ENCODE results near the gene SIGMAR1.
"Not testable (repeated sequence)": the region's sequence is repeated elsewhere in the genome, so short reads cannot be mapped to it uniquely, and the experiment has no call there.

The SIGMAR1 gene

GRCh38 chr9:34642679-34643078 is 5.1 kb upstream of the SIGMAR1 start:
- no peaks in the 10 kb centered on the region for H3K36me3 ChIP-seq (ENCODE audit: control insufficient read depth in 1 of 2, insufficient read depth in 2 of 2, low read depth in 1 of 2, low read length in 2 of 2)
- H3K4ac ChIP-seq (ENCODE audit: low read depth in 1 of 2, low read length in 2 of 2) = no peak overlapping the region
- H2AFZ ChIP-seq (ENCODE audit: low read depth, low read length) = no peak overlapping the region
- no peak overlapping the region for H2BK12ac ChIP-seq (ENCODE audit: low read length in 2 of 2)
- H4K8ac ChIP-seq (ENCODE audit: low read length) = no peak overlapping the region
- no peak overlapping the region for H3K27ac ChIP-seq (ENCODE audit: low read length, poor library complexity, severe bottlenecking)
- H2BK120ac ChIP-seq (ENCODE audit: low read depth, low read length) = no peak overlapping the region
- H3K23ac ChIP-seq (ENCODE audit: low read length in 2 of 2) = no peak overlapping the region
- H3K4me2 ChIP-seq (ENCODE audit: low read length, poor library complexity, severe bottlenecking) = no peak overlapping the region
- no peak overlapping the region for H4K91ac ChIP-seq (ENCODE audit: low read length)
- H3K14ac ChIP-seq (ENCODE audit: low read length in 2 of 2) = no peak overlapping the region
- no peaks in the 10 kb centered on the region for H3K9me3 ChIP-seq (ENCODE audit: control insufficient read depth, low read length)
- H2AK5ac ChIP-seq (ENCODE audit: low read length, severe bottlenecking) = no peak overlapping the region
- no peak for DNase-seq
- peaks cover 14% of the 10 kb centered on the region for H3K4me1 ChIP-seq (ENCODE audit: control insufficient read depth, insufficient read depth, low read depth, low read length)
- WGBS = 89% methylated on average over 1 of the region's 1 CpG
- H2BK15ac ChIP-seq (ENCODE audit: low read depth, poor library complexity, severe bottlenecking) = no peak overlapping the region
- no peak overlapping the region for H3K9ac ChIP-seq (ENCODE audit: low read length)
- H3K4me3 ChIP-seq (ENCODE audit: insufficient read depth in 1 of 2, low read depth in 1 of 2, low read length in 2 of 2) = no peak overlapping the region
- H3K79me1 ChIP-seq (replicated peaks; ENCODE audit: low read length, poor library complexity, severe bottlenecking) = peaks cover 3% of the 10 kb centered on the region
- no peak overlapping the region for H3K18ac ChIP-seq (ENCODE audit: low read depth in 1 of 2, low read length in 2 of 2)
- no peaks in the 10 kb centered on the region for H3K27me3 ChIP-seq (ENCODE audit: control insufficient read depth in 1 of 2, insufficient read depth in 1 of 2, low read length in 2 of 2)
- H2BK5ac ChIP-seq (ENCODE audit: low read depth, low read length, poor library complexity, severe bottlenecking) = no peak overlapping the region

DNA sequence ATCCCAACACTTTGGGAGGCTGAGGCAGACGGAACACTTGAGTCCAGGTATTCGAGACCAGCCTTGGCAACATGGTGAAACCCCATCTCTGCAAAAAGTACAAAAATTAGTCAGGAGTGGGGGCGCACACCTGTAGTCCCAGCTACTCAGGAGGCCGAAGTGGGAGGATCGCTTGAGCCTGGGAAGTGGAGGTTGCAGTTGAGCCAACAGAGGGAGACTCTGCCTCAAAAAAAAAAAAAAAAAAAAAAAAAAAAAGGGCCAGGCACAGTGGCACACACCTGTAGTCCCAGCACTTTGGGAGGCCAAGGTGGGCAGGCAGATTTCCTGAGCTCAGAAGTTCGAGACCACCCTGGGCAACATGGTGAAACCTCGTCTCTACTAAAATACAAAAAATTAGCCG is 1.7 kb upstream of the SIGMAR1 start:
- H2BK5ac ChIP-seq (ENCODE audit: low read depth, low read length, poor library complexity, severe bottlenecking); DNase-seq; H3K9me3 ChIP-seq (ENCODE audit: control insufficient read depth, low read length); H3K4ac ChIP-seq (ENCODE audit: low read depth in 1 of 2, low read length in 2 of 2); H4K8ac ChIP-seq (ENCODE audit: low read length); H3K27ac ChIP-seq (ENCODE audit: low read length, poor library complexity, severe bottlenecking); H3K4me3 ChIP-seq (ENCODE audit: insufficient read depth in 1 of 2, low read depth in 1 of 2, low read length in 2 of 2); H2AFZ ChIP-seq (ENCODE audit: low read depth, low read length); H2BK12ac ChIP-seq (ENCODE audit: low read length in 2 of 2); H2BK120ac ChIP-seq (ENCODE audit: low read depth, low read length); H2AK5ac ChIP-seq (ENCODE audit: low read length, severe bottlenecking); H3K4me2 ChIP-seq (ENCODE audit: low read length, poor library complexity, severe bottlenecking); H3K18ac ChIP-seq (ENCODE audit: low read depth in 1 of 2, low read length in 2 of 2); H2BK15ac ChIP-seq (ENCODE audit: low read depth, poor library complexity, severe bottlenecking); H3K27me3 ChIP-seq (ENCODE audit: control insufficient read depth in 1 of 2, insufficient read depth in 1 of 2, low read length in 2 of 2); H3K9ac ChIP-seq (ENCODE audit: low read length); H3K23ac ChIP-seq (ENCODE audit: low read length in 2 of 2); H4K91ac ChIP-seq (ENCODE audit: low read length); H3K14ac ChIP-seq (ENCODE audit: low read length in 2 of 2): not testable (repeated sequence)
- H3K36me3 ChIP-seq (ENCODE audit: control insufficient read depth in 1 of 2, insufficient read depth in 2 of 2, low read depth in 1 of 2, low read length in 2 of 2) = peaks cover 11 to 13% of the 10 kb centered on the region in 2 experiments
- H3K79me1 ChIP-seq (replicated peaks; ENCODE audit: low read length, poor library complexity, severe bottlenecking) = peaks cover 22% of the 10 kb centered on the region
- WGBS = 83% methylated on average over 8 of the region's 8 CpGs
- H3K4me1 ChIP-seq (ENCODE audit: control insufficient read depth, insufficient read depth, low read depth, low read length) = peaks cover 19% of the 10 kb centered on the region

GRCh38 chr9:34638138-34638445 is 505 bp upstream of the SIGMAR1 start:
- H3K4me3 ChIP-seq (ENCODE audit: insufficient read depth in 1 of 2, low read depth in 1 of 2, low read length in 2 of 2) = peak overlapping the region; percentile 85 to 88
- H2AFZ ChIP-seq (ENCODE audit: low read depth, low read length) = peak overlapping the region; percentile 83
- H2BK12ac ChIP-seq (ENCODE audit: low read length in 2 of 2) = no peak overlapping the region
- peak overlapping the region; percentile 99 for H3K4me2 ChIP-seq (ENCODE audit: low read length, poor library complexity, severe bottlenecking)
- H3K4ac ChIP-seq (ENCODE audit: low read depth in 1 of 2, low read length in 2 of 2) = peak overlapping the region; percentile 13 to 85
- H4K91ac ChIP-seq (ENCODE audit: low read length) = peak overlapping the region; percentile 54
- H3K14ac ChIP-seq (ENCODE audit: low read length in 2 of 2) = no peak overlapping the region
- peak overlapping the region; percentile 63 for H2BK15ac ChIP-seq (ENCODE audit: low read depth, poor library complexity, severe bottlenecking)
- H2BK5ac ChIP-seq (ENCODE audit: low read depth, low read length, poor library complexity, severe bottlenecking) = no peak overlapping the region
- H3K27ac ChIP-seq (ENCODE audit: low read length, poor library complexity, severe bottlenecking) = peak overlapping the region; percentile 26
- DNase-seq = no peak
- 28% methylated on average over 7 of the region's 7 CpGs for WGBS
- peak overlapping the region; percentile 99 for H4K8ac ChIP-seq (ENCODE audit: low read length)
- peak overlapping the region; percentile 40 to 96 for H3K18ac ChIP-seq (ENCODE audit: low read depth in 1 of 2, low read length in 2 of 2)
- H3K27me3 ChIP-seq (ENCODE audit: control insufficient read depth in 1 of 2, insufficient read depth in 1 of 2, low read length in 2 of 2) = no peaks in the 10 kb centered on the region
- peak overlapping the region; percentile 93 for H3K9ac ChIP-seq (ENCODE audit: low read length)
- H2BK120ac ChIP-seq (ENCODE audit: low read depth, low read length) = peak overlapping the region; percentile 85
- H3K79me1 ChIP-seq (replicated peaks; ENCODE audit: low read length, poor library complexity, severe bottlenecking) = peaks cover 22% of the 10 kb centered on the region
- H3K4me1 ChIP-seq (ENCODE audit: control insufficient read depth, insufficient read depth, low read depth, low read length) = peaks cover 19% of the 10 kb centered on the region
- peaks cover 11 to 13% of the 10 kb centered on the region in 2 experiments for H3K36me3 ChIP-seq (ENCODE audit: control insufficient read depth in 1 of 2, insufficient read depth in 2 of 2, low read depth in 1 of 2, low read length in 2 of 2)
- H3K9me3 ChIP-seq (ENCODE audit: control insufficient read depth, low read length) = no peaks in the 10 kb centered on the region
- H3K23ac ChIP-seq (ENCODE audit: low read length in 2 of 2) = no peak overlapping the region
- no peak overlapping the region for H2AK5ac ChIP-seq (ENCODE audit: low read length, severe bottlenecking)

DNA sequence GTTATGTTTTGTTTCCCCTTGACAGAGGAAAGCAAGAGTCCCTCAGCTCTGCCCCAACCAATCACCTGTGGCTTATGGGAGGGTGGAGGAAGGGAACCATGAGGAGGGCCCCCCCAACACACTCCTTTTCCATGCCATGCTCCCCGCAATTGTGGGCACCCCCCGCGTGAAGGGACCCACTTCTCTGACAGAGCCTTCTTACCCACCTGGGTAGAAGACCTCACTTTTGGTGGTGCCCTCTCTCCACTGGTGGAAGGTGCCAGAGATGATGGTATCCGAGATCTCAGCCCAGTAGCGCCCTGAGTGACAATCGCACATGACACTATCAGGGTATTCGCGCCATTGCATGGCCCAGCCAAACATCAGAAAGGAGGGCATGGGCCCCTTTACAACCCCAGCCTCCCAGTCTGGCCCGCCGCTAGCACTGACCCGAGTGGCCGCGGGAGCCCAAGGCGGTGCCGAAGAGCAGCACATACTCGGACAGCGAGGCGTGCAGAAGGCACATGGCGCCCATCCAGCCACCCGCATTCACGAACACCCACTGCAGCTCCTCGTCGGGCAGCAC is 714 bp downstream of the SIGMAR1 start:
- H4K8ac ChIP-seq (ENCODE audit: low read length) = peak overlapping the region; percentile 99
- H3K27me3 ChIP-seq (ENCODE audit: control insufficient read depth in 1 of 2, insufficient read depth in 1 of 2, low read length in 2 of 2) = peaks cover 0 to 3% of the 10 kb centered on the region in 2 experiments
- peak overlapping the region; percentile 85 to 88 for H3K4me3 ChIP-seq (ENCODE audit: insufficient read depth in 1 of 2, low read depth in 1 of 2, low read length in 2 of 2)
- H3K4me1 ChIP-seq (ENCODE audit: control insufficient read depth, insufficient read depth, low read depth, low read length) = peaks cover 19% of the 10 kb centered on the region
- peak overlapping the region; percentile 57 for H2BK15ac ChIP-seq (ENCODE audit: low read depth, poor library complexity, severe bottlenecking)
- no peak for DNase-seq
- WGBS = 15% methylated on average over 19 of the region's 23 CpGs
- H3K79me1 ChIP-seq (replicated peaks; ENCODE audit: low read length, poor library complexity, severe bottlenecking) = peaks cover 22% of the 10 kb centered on the region
- peak overlapping the region; percentile 94 for H4K91ac ChIP-seq (ENCODE audit: low read length)
- H3K9ac ChIP-seq (ENCODE audit: low read length) = peak overlapping the region; percentile 93
- H3K18ac ChIP-seq (ENCODE audit: low read depth in 1 of 2, low read length in 2 of 2) = peak overlapping the region; percentile 95 to 100
- peak overlapping the region; percentile 43 to 100 for H3K14ac ChIP-seq (ENCODE audit: low read length in 2 of 2)
- peak overlapping the region; percentile 99 for H2AFZ ChIP-seq (ENCODE audit: low read depth, low read length)
- H2BK12ac ChIP-seq (ENCODE audit: low read length in 2 of 2) = peak overlapping the region in 1 of 2 experiments; percentile 91
- no peak overlapping the region for H3K27ac ChIP-seq (ENCODE audit: low read length, poor library complexity, severe bottlenecking)
- peaks cover 11 to 13% of the 10 kb centered on the region in 2 experiments for H3K36me3 ChIP-seq (ENCODE audit: control insufficient read depth in 1 of 2, insufficient read depth in 2 of 2, low read depth in 1 of 2, low read length in 2 of 2)
- no peak overlapping the region for H2BK5ac ChIP-seq (ENCODE audit: low read depth, low read length, poor library complexity, severe bottlenecking)
- H2BK120ac ChIP-seq (ENCODE audit: low read depth, low read length) = no peak overlapping the region
- peak overlapping the region; percentile 88 to 99 for H3K4ac ChIP-seq (ENCODE audit: low read depth in 1 of 2, low read length in 2 of 2)
- peak overlapping the region; percentile 99 for H3K4me2 ChIP-seq (ENCODE audit: low read length, poor library complexity, severe bottlenecking)
- H3K9me3 ChIP-seq (ENCODE audit: control insufficient read depth, low read length) = no peaks in the 10 kb centered on the region
- H2AK5ac ChIP-seq (ENCODE audit: low read length, severe bottlenecking) = peak overlapping the region; percentile 27
- peak overlapping the region in 1 of 2 experiments; percentile 97 for H3K23ac ChIP-seq (ENCODE audit: low read length in 2 of 2)
